WERI-Rb-1 (cell line): ENCODE measurements around the gene DRD2.

Source experiments
- DNase-seq: peaks from one replicate; pipeline ENCODE4 v3.0.0-alpha.2; 2020
- H3K27ac ChIP-seq: fragments of 250-450 bp; sonication (Bioruptor Pico); 2 replicates; pipeline ENCODE4 v1.5.1; 2020; ENCODE audit warnings: mild to moderate bottlenecking, moderate library complexity
- H3K27me3 ChIP-seq: fragments of 250-450 bp; sonication (Bioruptor Pico); 2 replicates; pipeline ENCODE4 v1.5.1; 2021; ENCODE audit warnings: mild to moderate bottlenecking, low read depth, moderate library complexity; ENCODE audit not compliant: insufficient read depth, severe bottlenecking
- H3K36me3 ChIP-seq: fragments of 250-450 bp; sonication (Bioruptor Pico); 2 replicates; pipeline ENCODE4 v1.5.1; 2020; ENCODE audit warnings: mild to moderate bottlenecking, moderate library complexity
- H3K4me3 ChIP-seq: 2 replicates; pipeline ENCODE4 v1.5.1; 2011; ENCODE audit warnings: low read depth, mild to moderate bottlenecking, control low read depth, low read length
- H3K9me3 ChIP-seq: fragments of 250-450 bp; sonication (Bioruptor Pico); 2 replicates; pipeline ENCODE4 v1.5.1; 2021; ENCODE audit warnings: mild to moderate bottlenecking, moderate library complexity; ENCODE audit not compliant: severe bottlenecking
- TF ChIP-seq, protein P1 (sequence below): IDR thresholded peaks from 2 replicates; pipeline ENCODE4 v1.5.1; 2011; ENCODE audit warnings: low read depth, mild to moderate bottlenecking, control low read depth, inconsistent platforms, low read length

DRD2 gene

DNA sequence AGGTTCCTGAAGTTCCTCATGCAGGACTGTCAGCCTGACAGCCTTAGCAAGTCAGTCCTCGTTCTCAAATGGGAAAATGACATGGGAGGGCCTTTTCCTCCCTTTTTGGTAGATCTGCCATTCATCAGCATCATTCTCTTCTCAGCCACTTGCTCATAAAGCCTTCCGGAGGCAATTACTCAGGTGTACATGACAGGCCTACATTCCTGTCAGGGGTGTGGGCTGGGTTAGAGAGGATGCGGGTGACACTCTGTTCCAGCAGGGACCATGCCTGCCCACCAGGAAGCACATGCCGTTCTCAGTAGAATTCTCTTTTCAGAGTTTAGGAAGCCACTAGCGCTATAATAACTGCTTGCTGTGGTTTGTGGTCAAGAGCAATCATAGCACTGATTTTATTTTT, 111.8 kb downstream of the DRD2 start:
- no peak for DNase-seq
- Histone ChIP-seq H3K9me3 (no peaks in the 10 kb centered on the region), H3K27ac (no peak overlapping the region), H3K4me3 (no peak overlapping the region), H3K27me3 (no peaks in the 10 kb centered on the region), H3K36me3 (no peaks in the 10 kb centered on the region)
- TF ChIP-seq, protein P1, sequence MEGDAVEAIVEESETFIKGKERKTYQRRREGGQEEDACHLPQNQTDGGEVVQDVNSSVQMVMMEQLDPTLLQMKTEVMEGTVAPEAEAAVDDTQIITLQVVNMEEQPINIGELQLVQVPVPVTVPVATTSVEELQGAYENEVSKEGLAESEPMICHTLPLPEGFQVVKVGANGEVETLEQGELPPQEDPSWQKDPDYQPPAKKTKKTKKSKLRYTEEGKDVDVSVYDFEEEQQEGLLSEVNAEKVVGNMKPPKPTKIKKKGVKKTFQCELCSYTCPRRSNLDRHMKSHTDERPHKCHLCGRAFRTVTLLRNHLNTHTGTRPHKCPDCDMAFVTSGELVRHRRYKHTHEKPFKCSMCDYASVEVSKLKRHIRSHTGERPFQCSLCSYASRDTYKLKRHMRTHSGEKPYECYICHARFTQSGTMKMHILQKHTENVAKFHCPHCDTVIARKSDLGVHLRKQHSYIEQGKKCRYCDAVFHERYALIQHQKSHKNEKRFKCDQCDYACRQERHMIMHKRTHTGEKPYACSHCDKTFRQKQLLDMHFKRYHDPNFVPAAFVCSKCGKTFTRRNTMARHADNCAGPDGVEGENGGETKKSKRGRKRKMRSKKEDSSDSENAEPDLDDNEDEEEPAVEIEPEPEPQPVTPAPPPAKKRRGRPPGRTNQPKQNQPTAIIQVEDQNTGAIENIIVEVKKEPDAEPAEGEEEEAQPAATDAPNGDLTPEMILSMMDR: no peak
